Measurements from ENCODE around the gene GPRIN3. TPM values are rescaled to one million over a fixed set of nuclear protein-coding genes. Genes with fewer than 3 reads are reported as not detected.

Gene GPRIN3
- total and polyA plus RNA-seq, 2 donors (not counting 3 experiments of a cell fraction or from before 2014, with no cell fraction given): 0.17 to 2.2 TPM

- Histone ChIP-seq H2AFZ (ENCODE audit: low read depth, low read length) (no peak overlapping the region), H3K4me1 (ENCODE audit: control insufficient read depth, extremely low read depth, insufficient read depth, low read length) (no peaks in the 10 kb centered on the region), H3K36me3 (ENCODE audit: control insufficient read depth in 2 of 2, extremely low read depth in 1 of 2, insufficient read depth in 2 of 2, low read length in 2 of 2) (no peaks in the 10 kb centered on the region), H3K9me3 (replicated peaks; ENCODE audit: control insufficient read depth, insufficient read depth, low read length) (no peaks in the 10 kb centered on the region), H3K27ac (ENCODE audit: insufficient read depth, low read depth, low read length) (no peak overlapping the region), H3K27me3 (ENCODE audit: control insufficient read depth in 2 of 2, insufficient read depth in 2 of 2, low read length in 2 of 2) (peaks cover 4 to 11% of the 10 kb centered on the region in 2 experiments), H3K4me2 (ENCODE audit: insufficient read depth, low read length) (no peak overlapping the region), H3K9ac (replicated peaks; ENCODE audit: extremely low read depth, insufficient read depth, low read length) (no peak overlapping the region), H4K20me1 (replicated peaks; ENCODE audit: control insufficient read depth, extremely low read depth, insufficient read depth, low read length) (no peaks in the 10 kb centered on the region), H3K79me2 (ENCODE audit: control insufficient read depth, insufficient read depth, low read length) (no peaks in the 10 kb centered on the region), H3K4me3 (replicated peaks in 1 of 3; ENCODE audit: insufficient read depth in 1 of 3, low read depth in 1 of 3, low read length in 3 of 3) (no peak overlapping the region), H3K9me1 (replicated peaks; ENCODE audit: control insufficient read depth, extremely low read depth, insufficient read depth, low read length) (no peaks in the 10 kb centered on the region)
- POLR2A ChIA-PET: no interaction called here
- dilution Hi-C loops (cut with MboI; ENCODE audit: extremely low pct_ligation_motif_present, low sequenced_read_pairs): no loop called here
- TF ChIP-seq POLR2A (IDR thresholded peaks at IDR 0.05; ENCODE audit: low read depth, low read length): no peak
- no peak for TF ChIP-seq GATA2 (IDR thresholded peaks at IDR 0.05; ENCODE audit: insufficient read depth, insufficient read length, low read depth, low read length)
- TF ChIP-seq EZH2 (IDR thresholded peaks at IDR 0.05; ENCODE audit: borderline replicate concordance, low read depth, low read length, severe bottlenecking): no peak
- no peak for TF ChIP-seq FOS (IDR thresholded peaks at IDR 0.05; ENCODE audit: borderline replicate concordance, insufficient read depth, low read length)
- TF ChIP-seq JUN (IDR thresholded peaks at IDR 0.05; ENCODE audit: borderline replicate concordance, insufficient read depth, insufficient read length, low read depth): no peak
- TF ChIP-seq POLR2AphosphoS5 (IDR thresholded peaks at IDR 0.05; ENCODE audit: insufficient read depth, low read depth, low read length): no peak
- no peak for TF ChIP-seq CTCF (IDR thresholded peaks at IDR 0.05; ENCODE audit: extremely low read depth in 1 of 2, insufficient read depth in 1 of 2, low read depth in 1 of 2, low read length in 2 of 2)
- TF ChIP-seq MYC (IDR thresholded peaks at IDR 0.05; ENCODE audit: low read depth, low read length): no peak
- TF ChIP-seq MAX (IDR thresholded peaks at IDR 0.05; ENCODE audit: insufficient read depth, insufficient read length): no peak
- no peak for FAIRE-seq
- CTCF ChIA-PET: interaction anchor here (0.9 kb wide), 1 partner anchor 16 kb away, joined by 3 read pairs; no protein-coding TSS in a partner anchor
- intact Hi-C loops (cut with micrococcal nuclease): no loop called here
- BruUV-seq (replicated peaks): no TSS peak
- no peak for DNase-seq (ENCODE audit: low read depth, low spot score)
Observed at GRCh38 chr4:89357340-89357739, 49.7 kb upstream of the GPRIN3 start.
